Activated CD8-positive, alpha-beta memory T cell treated with anti-CD3 and anti-CD28 coated beads, Interleukin-2, amount 10 ng/mL, durations not matched to agents 7 days and 5 days (primary cell): ENCODE results near the gene CELA2A. TPM values are rescaled to one million over a fixed set of nuclear protein-coding genes. Genes with fewer than 3 reads are reported as not detected.
A peak's percentile ranks its signal among the peaks of the same experiment; 100 is the strongest.

Experiments
- ATAC-seq: fragments of 150-1000 bp; cut with Tn5 transposase; one replicate; pipeline ENCODE4 v1.10.0; 2021; ENCODE audit warnings: moderate library complexity
- CTCF ChIA-PET: fragments of 350-600 bp; sonication (Branson Sonifier 250); formaldehyde crosslinking; loops from one replicate; lab custom pipeline; 2021; ENCODE audit warnings: antibody characterized with exemption; lab: Charles Lee
- DNase-seq: peaks from one replicate; pipeline ENCODE4 v3.0.0-alpha.2; 2020
- H3K27ac Mint-ChIP-seq: one replicate; pipeline ENCODE4 v1.8.0; 2021; ENCODE audit warnings: mild to moderate bottlenecking, mixed read lengths
- H3K27me3 Mint-ChIP-seq: one replicate; pipeline ENCODE4 v1.8.0; 2021; ENCODE audit warnings: mixed read lengths
- H3K36me3 Mint-ChIP-seq: one replicate; pipeline ENCODE4 v1.8.0; 2021; ENCODE audit warnings: mild to moderate bottlenecking, mixed read lengths
- H3K4me1 Mint-ChIP-seq: one replicate; pipeline ENCODE4 v1.8.0; 2021; ENCODE audit warnings: mixed read lengths
- H3K4me3 Mint-ChIP-seq: one replicate; pipeline ENCODE4 v1.8.0; 2021; ENCODE audit warnings: mild to moderate bottlenecking, moderate library complexity, mixed read lengths
- H3K9me3 Mint-ChIP-seq: one replicate; pipeline ENCODE4 v1.8.0; 2022; ENCODE audit warnings: low read depth, mixed read lengths
- total RNA-seq, 2 experiments: library from RNA; stranded (reverse); gene quantifications; one replicate each; pipeline ENCODE4 v1.2.3, GENCODE V29; 2021

The CELA2A gene
- total RNA-seq, 2 experiments from 2014 or later, result not detected

DNA sequence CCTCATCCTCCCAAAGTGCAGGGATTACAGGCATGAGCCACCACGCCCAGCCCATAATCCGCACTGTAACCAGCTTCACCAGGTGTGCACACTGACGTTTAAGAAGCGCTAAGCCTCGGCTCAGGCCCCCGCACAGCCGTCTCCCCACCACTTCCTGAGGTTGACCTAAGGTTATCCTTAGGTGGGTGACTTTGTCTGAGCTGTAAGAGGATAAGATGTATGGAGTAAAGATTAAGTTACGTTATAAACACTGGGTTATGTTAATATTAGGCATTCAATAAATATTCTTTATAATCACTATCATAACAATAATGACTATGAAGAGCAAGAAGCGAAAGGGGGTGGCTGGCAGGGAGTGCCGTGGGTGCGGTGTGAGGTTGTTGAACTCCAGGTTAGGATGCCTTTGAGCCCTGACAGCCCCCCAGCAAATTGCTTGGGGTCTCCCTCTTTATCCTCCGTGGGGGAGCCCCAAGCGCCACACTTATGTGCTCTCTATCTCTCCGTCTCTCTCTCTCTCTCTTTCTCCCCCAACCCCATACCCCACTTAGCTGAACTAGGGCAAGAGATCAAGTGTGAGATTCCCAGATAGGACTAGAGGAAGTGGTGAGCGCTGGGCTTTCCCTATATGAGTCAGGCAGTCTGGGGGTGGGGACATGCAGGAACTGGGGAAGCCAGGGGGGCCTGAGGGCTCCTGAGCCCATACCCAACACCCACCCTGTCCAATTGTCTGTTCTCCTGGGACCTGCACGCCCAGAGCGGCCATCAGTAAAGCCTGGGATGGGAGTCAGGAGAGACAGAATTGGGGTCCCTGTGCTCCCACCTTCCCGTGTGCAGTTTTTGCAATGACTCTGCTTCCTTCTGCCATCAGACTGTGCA is 39.2 kb upstream of the CELA2A start:
- Mint-ChIP-seq H3K9me3 (no peaks in the 10 kb centered on the region), H3K27ac (peak overlapping the region; percentile 68), H3K27me3 (no peaks in the 10 kb centered on the region), H3K36me3 (peaks cover 40% of the 10 kb centered on the region), H3K4me1 (peaks cover 66% of the 10 kb centered on the region), H3K4me3 (peak overlapping the region; percentile 54)
- ATAC-seq, result peak; percentile 55
- CTCF ChIA-PET, result interaction anchor here (1.0 to 2.6 kb wide), 3 partner anchors 14 to 97 kb away, joined by 3 to 14 read pairs (median 9); no protein-coding TSS in a partner anchor
- peak; percentile 79 for DNase-seq

DNA sequence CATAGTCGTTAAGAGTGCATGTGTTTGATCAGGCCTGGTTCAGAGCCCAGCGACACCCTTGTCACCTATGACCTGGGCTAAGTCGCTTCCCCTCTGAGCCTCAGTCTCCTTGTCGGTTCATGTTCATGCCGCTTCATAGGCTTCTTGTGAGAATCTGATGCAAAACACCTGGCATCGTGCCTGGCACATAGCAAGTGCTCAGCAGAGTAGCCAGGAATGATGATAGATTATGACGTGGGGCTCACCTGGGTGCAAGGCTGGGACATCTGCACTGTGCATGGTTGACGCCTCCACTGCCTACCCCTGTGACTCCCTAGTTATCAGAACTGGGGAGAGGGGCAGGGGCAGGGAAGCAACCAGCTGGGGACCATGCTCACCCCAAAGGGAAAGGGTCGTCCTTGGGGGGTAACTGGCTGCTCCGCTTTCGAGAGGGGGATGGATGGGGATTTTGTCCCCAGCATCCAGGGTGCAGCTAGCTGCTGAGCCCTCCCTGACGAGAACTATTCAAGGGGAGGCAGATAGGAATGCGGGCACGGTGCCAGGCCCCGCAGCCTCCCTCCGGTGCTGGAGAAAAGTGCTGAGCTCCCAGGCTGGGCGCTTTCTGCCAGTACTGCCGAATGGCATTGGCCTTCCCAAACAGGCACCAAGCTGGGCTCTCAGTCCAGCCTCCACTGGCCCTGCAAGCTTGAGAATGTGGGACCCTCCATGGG is 37.6 kb upstream of the CELA2A start:
- Mint-ChIP-seq H3K36me3 (peaks cover 28% of the 10 kb centered on the region), H3K27ac (peak overlapping the region; percentile 30)

DNA sequence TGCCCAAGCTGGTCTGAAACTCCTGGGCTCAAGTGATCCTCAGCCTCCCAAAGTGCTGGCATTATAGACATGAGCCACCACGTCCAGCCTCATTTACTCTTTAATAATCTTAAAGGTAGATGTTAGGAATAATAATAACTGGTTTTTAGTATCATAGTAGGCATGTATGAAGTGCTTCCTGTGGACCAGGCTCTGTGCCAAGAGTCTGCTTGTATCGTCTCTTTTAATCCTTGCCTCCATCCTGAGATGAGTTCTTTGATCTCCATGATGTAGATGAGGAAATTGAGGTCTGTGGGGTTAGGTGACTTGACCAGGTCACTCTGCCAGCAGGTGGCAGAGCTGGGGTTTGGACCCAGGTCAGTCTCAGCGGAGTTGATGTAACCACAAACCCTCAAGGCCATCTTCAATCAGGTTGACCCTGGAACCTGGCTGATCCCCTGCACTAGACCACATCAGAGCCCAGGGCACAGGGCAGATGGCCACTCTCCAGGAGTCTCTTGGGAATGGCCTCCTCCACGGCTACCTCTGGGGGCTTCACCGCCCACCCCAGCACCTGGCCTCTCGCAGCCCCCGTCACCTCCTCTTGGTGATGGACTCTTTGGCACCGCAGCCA is 35.6 kb upstream of the CELA2A start:
- CTCF ChIA-PET, result interaction anchor here (1.5 to 3.5 kb wide), 3 partner anchors 9 to 97 kb away, joined by 4 to 16 read pairs (median 4); no protein-coding TSS in a partner anchor

More for the DNA sequence above, 37.6 kb upstream of the CELA2A start:
- Mint-ChIP-seq H3K4me3 (no peak overlapping the region), H3K9me3 (no peaks in the 10 kb centered on the region), H3K4me1 (peaks cover 53% of the 10 kb centered on the region), H3K27me3 (no peaks in the 10 kb centered on the region)
- DNase-seq (no peak), ATAC-seq (no peak)
- CTCF ChIA-PET, result interaction anchor here (1.2 kb wide), 1 partner anchor 95 kb away, joined by 3 read pairs; no protein-coding TSS in a partner anchor

DNA sequence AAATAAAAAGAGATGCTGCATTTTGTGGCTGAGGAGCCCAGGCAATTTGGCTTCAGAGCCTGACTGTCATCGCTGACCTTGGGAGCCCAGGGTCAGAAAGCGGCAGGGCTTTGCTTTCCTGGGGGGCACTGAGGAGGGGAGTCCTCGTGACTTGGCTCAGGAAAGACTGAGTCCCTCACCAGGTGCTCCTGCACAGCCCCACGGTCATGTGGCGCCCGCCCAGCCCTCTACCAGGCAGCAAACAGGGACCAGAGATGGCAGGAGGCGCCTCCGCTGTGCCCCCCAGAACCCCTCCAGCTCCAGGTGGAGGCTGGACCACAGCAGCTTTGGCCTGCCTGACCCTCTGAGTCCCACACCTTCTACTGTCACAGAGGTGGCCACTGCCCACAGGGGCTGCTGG is 33.7 kb upstream of the CELA2A start:
- ATAC-seq (no peak), DNase-seq (no peak)
- CTCF ChIA-PET, result interaction anchor here (3.5 kb wide), 1 partner anchor 99 kb away, joined by 16 read pairs; no protein-coding TSS in a partner anchor
- Mint-ChIP-seq H3K4me3 (no peak overlapping the region), H3K36me3 (peaks cover 14% of the 10 kb centered on the region), H3K27ac (no peak overlapping the region), H3K27me3 (no peaks in the 10 kb centered on the region), H3K9me3 (no peaks in the 10 kb centered on the region), H3K4me1 (peaks cover 33% of the 10 kb centered on the region)

More for the DNA sequence above, 35.6 kb upstream of the CELA2A start:
- Mint-ChIP-seq H3K36me3 (peaks cover 15% of the 10 kb centered on the region), H3K27ac (no peak overlapping the region), H3K4me1 (peaks cover 44% of the 10 kb centered on the region), H3K27me3 (no peaks in the 10 kb centered on the region), H3K4me3 (no peak overlapping the region), H3K9me3 (no peaks in the 10 kb centered on the region)
- DNase-seq (no peak), ATAC-seq (no peak)

DNA sequence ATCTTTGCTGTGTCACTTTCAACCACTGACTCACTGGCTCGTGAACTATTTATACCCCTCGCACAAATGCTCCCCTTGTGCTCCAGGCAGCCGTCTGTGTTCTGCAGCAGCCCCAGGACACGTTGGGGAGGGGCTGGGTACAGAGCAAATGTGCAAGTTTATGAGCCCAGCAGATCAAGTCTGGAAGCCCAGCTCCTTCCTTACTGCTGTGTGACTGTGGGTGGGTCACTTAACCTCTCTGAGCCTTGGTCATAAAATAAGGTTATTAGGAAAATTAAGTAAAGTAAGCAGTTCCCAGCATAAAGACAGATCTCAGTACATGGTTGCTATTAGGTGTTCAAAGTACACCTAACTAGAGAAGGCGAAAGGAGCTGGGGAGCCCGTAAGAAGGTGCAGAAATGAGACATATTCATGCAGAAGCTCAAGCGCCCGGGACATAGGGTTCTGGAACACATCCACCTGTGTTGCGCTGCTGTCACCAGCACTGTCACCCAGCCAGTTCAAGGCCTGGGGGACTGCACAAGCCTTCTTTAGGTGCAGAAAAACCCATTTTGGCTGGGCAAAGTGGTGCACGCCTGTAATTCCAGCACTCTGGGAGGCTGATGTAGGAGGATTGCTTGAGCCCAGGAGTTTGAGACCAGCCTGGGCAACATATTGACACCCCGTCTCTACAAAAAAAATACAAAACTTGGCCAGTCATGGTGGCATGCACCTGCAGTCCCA is 33.0 kb upstream of the CELA2A start:
- Mint-ChIP-seq H3K4me3 (no peak overlapping the region), H3K9me3 (no peaks in the 10 kb centered on the region), H3K4me1 (peaks cover 32% of the 10 kb centered on the region), H3K27ac (no peak overlapping the region), H3K27me3 (no peaks in the 10 kb centered on the region), H3K36me3 (peaks cover 14% of the 10 kb centered on the region)
- DNase-seq, result no peak
- CTCF ChIA-PET, result interaction anchor here (0.6 to 3.5 kb wide), 2 partner anchors 99 to 146 kb away, joined by 3 to 16 read pairs; no protein-coding TSS in a partner anchor
- ATAC-seq, result no peak

DNA sequence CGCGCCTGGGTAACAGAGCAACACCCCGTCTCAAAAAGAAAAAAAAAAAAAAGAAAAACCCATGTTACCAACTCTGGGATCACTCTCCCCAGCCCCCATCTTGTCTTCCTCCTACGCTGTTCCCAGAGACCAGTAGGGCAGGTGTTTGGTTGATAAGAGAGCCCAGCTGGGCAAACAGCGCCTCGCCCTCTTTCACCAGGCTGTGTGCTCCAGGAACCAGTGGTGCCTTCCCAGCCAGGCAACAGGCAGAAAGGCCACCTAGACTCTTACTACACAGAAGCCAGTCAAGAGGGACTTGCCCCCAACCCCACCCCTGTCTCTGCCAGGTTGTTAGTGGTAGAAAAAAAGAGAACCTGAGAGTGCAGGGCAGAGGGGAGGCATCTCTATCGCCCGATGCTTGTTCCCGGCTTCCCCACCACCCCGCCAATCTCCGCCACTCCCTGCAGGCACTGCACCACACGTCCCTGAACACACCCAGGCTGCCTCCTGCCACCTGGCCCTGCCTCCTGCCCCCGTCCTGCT is 32.3 kb upstream of the CELA2A start:
- H3K36me3 Mint-ChIP-seq, result peaks cover 14% of the 10 kb centered on the region

DNA sequence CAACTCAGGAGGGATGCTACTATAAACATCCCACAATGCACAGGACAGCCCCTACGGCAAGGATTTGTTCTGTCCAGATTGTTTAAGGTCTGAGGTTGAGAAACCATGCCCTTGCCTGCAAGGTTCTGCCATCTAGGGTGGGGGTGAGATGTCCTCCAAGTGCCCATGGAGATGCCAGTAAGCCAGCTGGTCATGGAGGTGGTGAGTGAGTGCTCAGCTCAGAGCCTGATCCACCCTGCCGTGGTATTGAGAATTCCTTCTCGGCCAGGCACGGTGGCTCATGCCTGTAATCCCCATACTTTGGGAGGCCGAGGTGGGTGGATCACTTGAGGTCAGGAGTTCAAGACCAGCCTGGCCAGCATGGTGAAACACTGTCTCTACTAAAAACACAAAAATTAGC is 31.6 kb upstream of the CELA2A start:
- no peak for ATAC-seq
- peaks cover 23% of the 10 kb centered on the region for H3K4me1 Mint-ChIP-seq
- no peak for DNase-seq
- no peak overlapping the region for H3K27ac Mint-ChIP-seq
- CTCF ChIA-PET, result interaction anchor here (0.8 to 4.5 kb wide), 2 partner anchors 13 to 101 kb away, joined by 3 to 27 read pairs; no protein-coding TSS in a partner anchor
- H3K27me3 Mint-ChIP-seq, result no peaks in the 10 kb centered on the region
- no peak overlapping the region for H3K4me3 Mint-ChIP-seq
- H3K9me3 Mint-ChIP-seq, result no peaks in the 10 kb centered on the region
- peaks cover 10% of the 10 kb centered on the region for H3K36me3 Mint-ChIP-seq

More for the DNA sequence above, 32.3 kb upstream of the CELA2A start:
- peaks cover 28% of the 10 kb centered on the region for H3K4me1 Mint-ChIP-seq
- H3K27me3 Mint-ChIP-seq, result no peaks in the 10 kb centered on the region
- DNase-seq (no peak), ATAC-seq (no peak)
- no peak overlapping the region for H3K4me3 Mint-ChIP-seq
- no peaks in the 10 kb centered on the region for H3K9me3 Mint-ChIP-seq
- CTCF ChIA-PET, result interaction anchor here (0.6 to 3.5 kb wide), 3 partner anchors 12 to 145 kb away, joined by 3 to 16 read pairs (median 3); no protein-coding TSS in a partner anchor
- no peak overlapping the region for H3K27ac Mint-ChIP-seq

DNA sequence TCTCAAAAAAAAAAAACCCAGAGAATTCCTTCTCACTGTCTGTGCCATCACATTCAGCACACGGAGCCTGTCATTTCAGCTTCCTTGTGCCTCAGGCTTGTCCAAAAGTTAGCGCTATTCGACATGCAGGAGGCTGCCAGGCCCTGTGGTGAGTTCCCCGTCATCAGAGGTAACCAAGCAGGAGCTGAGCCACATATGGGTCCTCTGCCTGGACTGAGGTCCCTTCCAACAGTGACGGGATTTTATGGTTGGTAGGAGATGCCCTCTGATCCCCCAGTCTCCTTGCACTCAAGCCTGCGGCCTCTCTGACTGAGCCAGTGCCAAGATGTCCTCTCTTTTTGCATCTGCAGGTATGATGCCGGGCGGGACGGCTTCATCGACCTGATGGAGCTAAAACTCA is 31.0 kb upstream of the CELA2A start:
- Mint-ChIP-seq H3K4me3 (no peak overlapping the region), H3K27ac (no peak overlapping the region), H3K27me3 (no peaks in the 10 kb centered on the region), H3K9me3 (no peaks in the 10 kb centered on the region), H3K4me1 (peaks cover 21% of the 10 kb centered on the region), H3K36me3 (peaks cover 7% of the 10 kb centered on the region)
- CTCF ChIA-PET, result interaction anchor here (1.2 to 4.5 kb wide), 2 partner anchors 25 to 101 kb away, joined by 3 to 27 read pairs; no protein-coding TSS in a partner anchor
- ATAC-seq (no peak), DNase-seq (no peak)

DNA sequence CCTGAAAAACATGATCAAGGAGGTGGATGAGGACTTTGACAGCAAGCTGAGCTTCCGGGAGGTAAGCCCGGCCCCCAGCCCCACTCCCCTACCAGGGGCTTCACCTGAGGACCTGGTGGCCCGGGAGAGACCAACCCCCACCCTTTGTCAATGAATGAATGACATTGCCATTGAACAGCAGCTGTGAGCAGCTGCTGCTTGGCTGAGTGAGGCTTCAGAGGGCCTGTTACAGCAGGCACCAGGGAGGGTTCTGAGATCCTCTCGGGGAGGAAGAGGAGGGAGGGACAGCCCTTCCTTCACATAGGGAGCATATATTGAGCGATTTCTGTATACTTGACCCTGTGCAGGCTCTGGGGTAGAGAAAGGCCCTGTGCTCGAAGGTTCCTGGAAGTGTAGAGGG is 30.6 kb upstream of the CELA2A start:
- Mint-ChIP-seq H3K4me3 (no peak overlapping the region), H3K27me3 (no peaks in the 10 kb centered on the region), H3K9me3 (no peaks in the 10 kb centered on the region), H3K36me3 (peaks cover 4% of the 10 kb centered on the region), H3K4me1 (peaks cover 18% of the 10 kb centered on the region), H3K27ac (peak overlapping the region; percentile 54)
- CTCF ChIA-PET, result interaction anchor here (0.7 to 4.5 kb wide), 3 partner anchors 26 to 102 kb away, joined by 3 to 27 read pairs (median 3); no protein-coding TSS in a partner anchor
- ATAC-seq (no peak), DNase-seq (no peak)

DNA sequence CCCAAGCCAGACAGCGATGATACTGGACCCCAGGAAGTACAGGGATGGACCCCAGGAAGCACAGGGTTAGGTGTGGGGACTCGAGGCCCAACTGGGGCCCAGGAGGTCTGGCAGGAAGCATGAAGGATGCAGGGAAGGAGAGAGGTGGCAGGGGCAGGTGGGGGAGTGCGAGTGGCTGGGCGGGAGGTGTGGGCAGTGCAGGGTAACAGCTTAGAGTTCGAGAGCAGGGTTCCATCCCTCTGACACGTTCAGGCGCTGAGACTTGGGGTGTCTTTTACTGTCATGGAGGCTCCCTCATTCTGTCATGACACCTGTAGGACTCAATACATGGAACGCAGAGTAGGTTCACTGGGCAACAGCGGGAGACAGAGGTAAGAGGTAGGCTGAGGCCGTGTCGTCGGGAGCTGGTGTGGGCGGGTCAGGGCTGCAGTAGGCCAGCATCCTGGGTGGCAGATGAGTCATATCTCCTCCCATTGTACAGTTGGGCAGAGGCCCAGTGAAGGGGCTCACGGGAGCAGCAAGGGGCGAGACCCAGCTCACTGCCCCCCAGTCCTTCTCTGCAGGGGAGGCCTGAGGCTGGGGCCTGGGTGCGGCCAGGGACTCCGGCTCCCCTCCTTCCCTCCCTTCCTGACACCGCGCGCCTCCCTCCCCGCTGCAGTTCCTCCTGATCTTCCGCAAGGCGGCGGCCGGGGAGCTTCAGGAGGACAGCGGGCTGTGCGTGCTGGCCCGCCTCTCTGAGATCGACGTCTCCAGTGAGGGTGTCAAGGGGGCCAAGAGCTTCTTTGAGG is 29.8 kb upstream of the CELA2A start:
- DNase-seq, result no peak
- Mint-ChIP-seq H3K36me3 (peaks cover 1% of the 10 kb centered on the region), H3K4me1 (peaks cover 17% of the 10 kb centered on the region), H3K4me3 (no peak overlapping the region), H3K27ac (peak overlapping the region; percentile 54), H3K27me3 (no peaks in the 10 kb centered on the region), H3K9me3 (no peaks in the 10 kb centered on the region)
- CTCF ChIA-PET, result interaction anchor here (0.7 to 4.5 kb wide), 3 partner anchors 27 to 103 kb away, joined by 3 to 27 read pairs (median 3); no protein-coding TSS in a partner anchor
- ATAC-seq, result no peak

DNA sequence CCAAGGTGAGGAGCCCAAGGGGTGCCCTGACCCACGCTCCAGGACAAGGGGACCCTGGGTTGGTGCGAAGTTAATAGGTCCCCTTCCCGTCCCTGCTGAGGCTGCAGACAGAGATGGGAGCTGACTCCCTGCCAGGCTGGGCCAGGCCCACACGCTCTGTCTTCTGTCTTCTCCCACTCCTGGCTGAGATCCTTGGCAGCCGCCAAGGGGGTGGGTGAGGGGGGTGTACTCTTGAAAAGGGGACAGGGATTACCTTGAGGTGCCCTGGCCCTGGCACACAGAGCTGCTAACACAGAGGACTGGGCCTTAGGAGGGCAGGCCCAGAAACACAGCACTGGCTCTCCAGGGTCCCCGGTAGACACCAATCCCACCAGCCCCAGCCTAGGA is 29.3 kb upstream of the CELA2A start:
- H3K27me3 Mint-ChIP-seq, result no peaks in the 10 kb centered on the region
- H3K27ac Mint-ChIP-seq, result no peak overlapping the region
- no peak for DNase-seq
- H3K4me1 Mint-ChIP-seq, result peaks cover 17% of the 10 kb centered on the region
- CTCF ChIA-PET, result interaction anchor here (4.5 kb wide), 1 partner anchor 103 kb away, joined by 27 read pairs; no protein-coding TSS in a partner anchor
- no peak for ATAC-seq
- H3K36me3 Mint-ChIP-seq, result no peaks in the 10 kb centered on the region
- H3K9me3 Mint-ChIP-seq, result no peaks in the 10 kb centered on the region
- no peak overlapping the region for H3K4me3 Mint-ChIP-seq
